Left ventricle myocardium inferior (tissue), 1 donor: Measurements from ENCODE around the gene LCN15. TPM values are rescaled to one million over a fixed set of nuclear protein-coding genes. Genes with fewer than 3 reads are reported as not detected.

ENCODE experiments used
- DNase-seq: peaks from one replicate; pipeline ENCODE4 v3.0.0-alpha.2; 2020
- H3K27ac ChIP-seq: fragments of 200-600 bp; replicated peaks from 2 replicates; pipeline ENCODE4 v1.8.0; 2021
- H3K27me3 ChIP-seq: fragments of 200-600 bp; 2 replicates; pipeline ENCODE4 v1.8.0; 2021; ENCODE audit warnings: low read depth
- H3K36me3 ChIP-seq: fragments of 200-600 bp; 2 replicates; pipeline ENCODE4 v1.8.0; 2021
- H3K4me1 ChIP-seq: fragments of 200-600 bp; 2 replicates; pipeline ENCODE4 v1.8.0; 2021
- H3K4me3 ChIP-seq: fragments of 200-600 bp; 2 replicates; pipeline ENCODE4 v1.8.0; 2021; ENCODE audit warnings: mild to moderate bottlenecking, moderate library complexity
- H3K9me3 ChIP-seq: fragments of 200-600 bp; replicated peaks from 2 replicates; pipeline ENCODE4 v1.8.0; 2021
- intact Hi-C: fragments of 100-400 bp; cut with micrococcal nuclease; formaldehyde crosslinking; loops from one replicate; pipeline ENCODE4 v1.11.0; 2022
- total RNA-seq: library from RNA; stranded (reverse); fragmentation: NEBNext Ultra II Directional; extraction: Animal tissue kit (Norgen Biotek cat#: 25700); gene quantifications from one replicate; pipeline ENCODE4 v1.2.1, GENCODE V29; 2021
- TF ChIP-seq, protein P1 (sequence below): fragments of 200-600 bp; IDR thresholded peaks from 2 replicates; pipeline ENCODE4 v1.8.0; 2021; ENCODE audit warnings: antibody characterized with exemption, mild to moderate bottlenecking, borderline replicate concordance
- donor health status: DM: no; HTN: yes; CAD: no; lungs with severe emphysema.

LCN15 gene
- total RNA-seq, 1 donor from 2014 or later: 0.41 TPM

DNA sequence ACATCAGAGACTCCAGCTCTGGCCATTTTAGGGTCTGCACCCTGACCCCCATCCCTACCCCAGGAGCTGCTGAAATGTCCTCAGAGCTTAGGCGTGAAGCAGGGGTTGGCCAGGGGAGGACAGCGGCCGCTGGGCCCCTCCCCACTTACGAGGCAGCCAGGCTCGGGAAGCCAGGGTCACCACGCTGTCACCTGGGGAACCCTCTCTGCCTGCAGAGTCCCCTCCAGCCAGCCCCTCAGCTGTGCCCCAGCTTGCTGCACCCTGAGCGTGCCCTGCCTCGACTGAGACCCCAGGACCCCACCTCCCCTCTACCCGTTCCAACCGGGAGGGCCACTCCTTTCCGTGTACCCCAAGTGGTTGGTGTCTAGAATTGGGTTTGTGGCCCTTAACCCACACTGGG is 24.2 kb downstream of the LCN15 start:
- no peak for DNase-seq
- peaks cover 29% of the 10 kb centered on the region for H3K4me1 ChIP-seq
- no peak overlapping the region for H3K4me3 ChIP-seq
- no peaks in the 10 kb centered on the region for H3K36me3 ChIP-seq
- TF ChIP-seq, protein P1, sequence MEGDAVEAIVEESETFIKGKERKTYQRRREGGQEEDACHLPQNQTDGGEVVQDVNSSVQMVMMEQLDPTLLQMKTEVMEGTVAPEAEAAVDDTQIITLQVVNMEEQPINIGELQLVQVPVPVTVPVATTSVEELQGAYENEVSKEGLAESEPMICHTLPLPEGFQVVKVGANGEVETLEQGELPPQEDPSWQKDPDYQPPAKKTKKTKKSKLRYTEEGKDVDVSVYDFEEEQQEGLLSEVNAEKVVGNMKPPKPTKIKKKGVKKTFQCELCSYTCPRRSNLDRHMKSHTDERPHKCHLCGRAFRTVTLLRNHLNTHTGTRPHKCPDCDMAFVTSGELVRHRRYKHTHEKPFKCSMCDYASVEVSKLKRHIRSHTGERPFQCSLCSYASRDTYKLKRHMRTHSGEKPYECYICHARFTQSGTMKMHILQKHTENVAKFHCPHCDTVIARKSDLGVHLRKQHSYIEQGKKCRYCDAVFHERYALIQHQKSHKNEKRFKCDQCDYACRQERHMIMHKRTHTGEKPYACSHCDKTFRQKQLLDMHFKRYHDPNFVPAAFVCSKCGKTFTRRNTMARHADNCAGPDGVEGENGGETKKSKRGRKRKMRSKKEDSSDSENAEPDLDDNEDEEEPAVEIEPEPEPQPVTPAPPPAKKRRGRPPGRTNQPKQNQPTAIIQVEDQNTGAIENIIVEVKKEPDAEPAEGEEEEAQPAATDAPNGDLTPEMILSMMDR: no peak
- peaks cover 27% of the 10 kb centered on the region for H3K27me3 ChIP-seq
- H3K27ac ChIP-seq: no peak overlapping the region
- intact Hi-C loops: no loop called here
- H3K9me3 ChIP-seq: no peaks in the 10 kb centered on the region

DNA sequence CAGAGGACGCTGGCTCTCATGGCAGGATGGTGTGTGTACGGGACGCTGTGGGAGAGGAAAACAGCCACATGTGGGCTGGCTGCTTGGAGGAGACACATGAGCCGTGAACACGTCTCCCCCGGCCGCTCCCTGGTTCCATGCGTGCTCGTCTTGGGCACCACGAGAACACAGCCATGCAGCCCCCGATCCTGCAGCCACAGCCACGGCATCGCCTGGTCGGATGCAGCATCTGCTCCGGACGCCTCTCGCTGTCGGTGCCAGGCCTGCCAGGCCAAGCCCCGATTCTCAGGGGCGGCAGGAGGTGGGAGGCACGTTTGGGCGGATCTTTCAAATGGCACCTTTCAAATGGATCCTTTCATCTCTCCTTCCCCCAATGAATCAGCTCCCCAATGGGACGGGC is 24.8 kb downstream of the LCN15 start:
- DNase-seq: no peak
- H3K27me3 ChIP-seq: peaks cover 27% of the 10 kb centered on the region
- TF ChIP-seq, protein P1: no peak
- no peaks in the 10 kb centered on the region for H3K9me3 ChIP-seq
- intact Hi-C loops: no loop called here
- peaks cover 29% of the 10 kb centered on the region for H3K4me1 ChIP-seq
- no peak overlapping the region for H3K27ac ChIP-seq
- no peaks in the 10 kb centered on the region for H3K36me3 ChIP-seq
- H3K4me3 ChIP-seq: no peak overlapping the region

DNA sequence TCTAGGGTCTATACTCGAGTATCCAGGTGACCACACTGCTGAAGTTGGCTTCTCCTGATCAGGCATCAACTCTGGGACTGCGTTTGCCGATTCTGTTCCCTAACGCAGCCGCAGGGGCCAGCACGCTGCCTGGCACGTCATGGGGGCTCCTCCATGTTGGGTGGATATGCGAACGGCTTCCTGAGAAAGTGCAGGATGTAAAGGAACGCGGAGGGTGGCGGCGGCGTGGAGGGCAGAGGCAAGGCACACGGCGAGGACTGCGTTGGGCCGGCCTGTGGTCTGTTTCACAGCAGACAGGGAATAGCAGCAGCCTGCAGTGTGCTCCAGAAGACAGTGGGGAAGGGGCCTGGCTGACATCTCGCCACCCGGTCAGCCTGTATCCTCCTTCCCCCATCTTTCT is 25.4 kb downstream of the LCN15 start:
- Histone ChIP-seq H3K9me3 (no peaks in the 10 kb centered on the region), H3K27ac (no peak overlapping the region), H3K36me3 (no peaks in the 10 kb centered on the region), H3K4me1 (peaks cover 29% of the 10 kb centered on the region), H3K4me3 (no peak overlapping the region), H3K27me3 (peaks cover 25% of the 10 kb centered on the region)
- TF ChIP-seq, protein P1: no peak
- intact Hi-C loops: no loop called here
- DNase-seq: no peak

DNA sequence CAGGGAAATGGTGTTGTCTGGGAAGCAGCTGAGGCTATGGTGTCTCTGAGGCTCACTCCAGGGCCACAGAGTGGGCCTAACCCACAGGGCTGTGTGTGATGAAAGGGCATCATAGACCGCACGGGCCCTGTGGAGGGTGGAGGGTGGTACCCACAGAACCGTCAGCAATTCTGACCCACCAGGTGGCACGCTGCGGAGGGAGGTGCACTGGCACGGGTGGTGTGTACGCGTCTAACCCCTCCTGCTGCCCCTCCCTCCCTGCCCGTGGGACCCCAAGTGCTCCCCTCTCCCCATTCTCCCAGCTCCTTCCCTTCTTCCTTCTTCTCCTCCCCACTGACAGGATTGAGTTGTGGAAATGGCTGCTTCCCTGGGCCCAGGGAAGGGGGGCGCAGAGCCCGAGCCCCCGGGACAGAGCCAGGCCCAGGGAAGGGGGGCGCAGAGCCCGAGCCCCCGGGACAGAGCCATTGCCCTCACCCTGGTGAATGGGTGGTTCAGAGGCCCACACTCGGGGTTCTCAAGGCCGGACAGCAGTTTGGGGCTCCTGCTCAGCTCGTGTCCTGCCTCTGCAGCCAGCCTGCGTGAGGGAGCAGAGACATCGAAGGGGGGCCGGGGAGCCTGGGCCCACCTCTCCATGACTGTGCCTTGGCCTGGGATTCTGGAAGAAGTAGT is 28.4 kb downstream of the LCN15 start:
- no peak overlapping the region for H3K27ac ChIP-seq
- TF ChIP-seq, protein P1: no peak
- no peak for DNase-seq

DNA sequence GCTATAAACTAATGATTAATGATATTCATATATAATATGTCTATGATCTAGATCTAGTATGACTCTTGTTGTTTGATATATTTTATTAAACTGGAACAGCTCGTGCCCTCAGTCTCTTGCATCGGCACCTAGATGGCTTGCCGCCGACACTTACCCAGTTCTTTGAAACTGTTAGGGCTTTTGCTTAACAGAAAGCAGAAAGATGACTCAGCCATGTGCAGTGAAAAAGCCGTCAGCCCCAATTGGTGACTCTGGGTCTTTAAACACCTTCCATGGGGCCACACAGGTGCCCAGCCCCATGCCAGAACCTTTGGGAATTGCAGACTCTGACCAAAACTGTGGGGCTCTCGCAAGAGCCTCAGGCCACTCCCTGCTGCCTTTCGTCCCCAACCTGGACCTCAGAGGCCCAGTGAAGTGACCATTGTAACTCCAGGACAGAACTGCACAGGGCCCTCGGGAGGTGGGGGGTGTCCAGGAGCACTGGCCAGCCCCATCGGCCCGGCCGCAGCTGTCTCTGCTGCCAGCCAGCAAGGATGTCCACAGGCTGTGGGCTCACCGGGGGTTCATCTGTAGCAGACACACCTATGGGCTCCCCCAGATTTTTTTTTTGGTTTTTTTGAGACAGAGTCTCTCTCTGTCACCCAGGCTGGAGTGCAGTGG is 29.4 kb downstream of the LCN15 start:
- TF ChIP-seq, protein P1: no peak
- Histone ChIP-seq H3K27ac (no peak overlapping the region), H3K9me3 (no peaks in the 10 kb centered on the region), H3K4me3 (no peak overlapping the region), H3K27me3 (no peaks in the 10 kb centered on the region), H3K36me3 (no peaks in the 10 kb centered on the region), H3K4me1 (no peaks in the 10 kb centered on the region)
- intact Hi-C loops: no loop called here
- DNase-seq: no peak

More for the DNA sequence above, 28.4 kb downstream of the LCN15 start:
- Histone ChIP-seq H3K36me3 (no peaks in the 10 kb centered on the region), H3K4me3 (no peak overlapping the region), H3K9me3 (no peaks in the 10 kb centered on the region), H3K4me1 (peaks cover 6% of the 10 kb centered on the region), H3K27me3 (no peaks in the 10 kb centered on the region)
- intact Hi-C loops: no loop called here
